ENCODE results near the gene TCERG1L. TPM values are rescaled to one million over a fixed set of nuclear protein-coding genes. Genes with fewer than 3 reads are reported as not detected.

The TCERG1L gene
- total RNA-seq, 1 donor from 2014 or later = not detected

DNA sequence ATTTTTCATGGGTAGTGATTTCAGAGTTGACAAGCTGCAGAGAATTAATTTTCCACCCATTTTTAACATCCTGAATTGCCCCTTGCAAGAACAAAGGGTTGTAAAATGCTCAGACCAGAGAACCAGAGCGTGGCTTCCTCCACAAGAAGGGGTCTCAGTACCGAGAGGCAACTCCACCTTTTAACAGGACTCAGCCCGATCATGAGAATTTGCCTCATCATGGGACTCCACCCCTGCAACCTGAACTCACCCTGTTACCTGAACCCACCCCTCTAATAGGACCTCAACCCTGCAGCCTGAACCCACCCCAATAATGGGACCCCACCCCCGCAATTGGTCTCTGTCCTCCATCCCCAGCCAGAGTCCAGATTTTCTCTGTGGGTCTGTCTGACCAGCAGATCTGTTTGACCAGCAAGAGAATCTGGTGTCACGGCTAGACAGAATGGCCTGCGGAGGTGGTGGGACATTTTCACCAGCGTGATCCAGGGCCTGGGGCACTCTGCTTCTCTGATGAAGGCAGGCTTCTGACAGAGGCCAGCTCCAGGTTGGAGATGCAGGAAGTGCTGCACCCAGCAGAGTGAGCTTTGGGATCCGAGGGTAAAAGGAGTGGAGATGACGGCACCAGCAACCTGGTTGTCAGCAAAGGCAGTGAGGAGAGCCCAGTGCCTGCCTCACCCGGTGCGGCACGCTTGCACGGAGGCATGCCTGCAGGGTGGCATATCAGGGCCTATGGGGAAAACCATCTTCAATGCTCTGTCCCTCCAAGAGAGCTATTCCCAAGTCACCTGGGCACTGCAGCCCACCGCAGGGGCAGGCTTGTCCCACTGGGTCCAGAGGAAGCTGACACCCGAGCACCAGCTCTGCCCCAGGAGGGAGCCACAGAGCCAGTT is 136.6 kb downstream of the TCERG1L start:
- no peak for DNase-seq
- no peak for ATAC-seq
- Histone ChIP-seq H3K27me3 (peaks cover 9% of the 10 kb centered on the region), H3K4me1 (no peaks in the 10 kb centered on the region), H3K4me3 (no peak overlapping the region), H3K27ac (no peak overlapping the region), H3K36me3 (no peaks in the 10 kb centered on the region), H3K9me3 (no peaks in the 10 kb centered on the region)
- TF ChIP-seq, protein P1, sequence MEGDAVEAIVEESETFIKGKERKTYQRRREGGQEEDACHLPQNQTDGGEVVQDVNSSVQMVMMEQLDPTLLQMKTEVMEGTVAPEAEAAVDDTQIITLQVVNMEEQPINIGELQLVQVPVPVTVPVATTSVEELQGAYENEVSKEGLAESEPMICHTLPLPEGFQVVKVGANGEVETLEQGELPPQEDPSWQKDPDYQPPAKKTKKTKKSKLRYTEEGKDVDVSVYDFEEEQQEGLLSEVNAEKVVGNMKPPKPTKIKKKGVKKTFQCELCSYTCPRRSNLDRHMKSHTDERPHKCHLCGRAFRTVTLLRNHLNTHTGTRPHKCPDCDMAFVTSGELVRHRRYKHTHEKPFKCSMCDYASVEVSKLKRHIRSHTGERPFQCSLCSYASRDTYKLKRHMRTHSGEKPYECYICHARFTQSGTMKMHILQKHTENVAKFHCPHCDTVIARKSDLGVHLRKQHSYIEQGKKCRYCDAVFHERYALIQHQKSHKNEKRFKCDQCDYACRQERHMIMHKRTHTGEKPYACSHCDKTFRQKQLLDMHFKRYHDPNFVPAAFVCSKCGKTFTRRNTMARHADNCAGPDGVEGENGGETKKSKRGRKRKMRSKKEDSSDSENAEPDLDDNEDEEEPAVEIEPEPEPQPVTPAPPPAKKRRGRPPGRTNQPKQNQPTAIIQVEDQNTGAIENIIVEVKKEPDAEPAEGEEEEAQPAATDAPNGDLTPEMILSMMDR (IDR thresholded peaks at IDR 0.05) = no peak
- intact Hi-C loops (cut with DNase I) = no loop called here

GRCh38 chr10:131174211-131174565 is 137.3 kb downstream of the TCERG1L start:
- ATAC-seq (no peak), DNase-seq (peak; percentile 38)
- Histone ChIP-seq H3K4me1 (no peaks in the 10 kb centered on the region), H3K27ac (no peak overlapping the region), H3K27me3 (peaks cover 4% of the 10 kb centered on the region), H3K4me3 (no peak overlapping the region), H3K9me3 (no peaks in the 10 kb centered on the region), H3K36me3 (no peaks in the 10 kb centered on the region)
- TF ChIP-seq, protein P1 (IDR thresholded peaks at IDR 0.05) = no peak
- intact Hi-C loops (cut with DNase I) = no loop called here

DNA sequence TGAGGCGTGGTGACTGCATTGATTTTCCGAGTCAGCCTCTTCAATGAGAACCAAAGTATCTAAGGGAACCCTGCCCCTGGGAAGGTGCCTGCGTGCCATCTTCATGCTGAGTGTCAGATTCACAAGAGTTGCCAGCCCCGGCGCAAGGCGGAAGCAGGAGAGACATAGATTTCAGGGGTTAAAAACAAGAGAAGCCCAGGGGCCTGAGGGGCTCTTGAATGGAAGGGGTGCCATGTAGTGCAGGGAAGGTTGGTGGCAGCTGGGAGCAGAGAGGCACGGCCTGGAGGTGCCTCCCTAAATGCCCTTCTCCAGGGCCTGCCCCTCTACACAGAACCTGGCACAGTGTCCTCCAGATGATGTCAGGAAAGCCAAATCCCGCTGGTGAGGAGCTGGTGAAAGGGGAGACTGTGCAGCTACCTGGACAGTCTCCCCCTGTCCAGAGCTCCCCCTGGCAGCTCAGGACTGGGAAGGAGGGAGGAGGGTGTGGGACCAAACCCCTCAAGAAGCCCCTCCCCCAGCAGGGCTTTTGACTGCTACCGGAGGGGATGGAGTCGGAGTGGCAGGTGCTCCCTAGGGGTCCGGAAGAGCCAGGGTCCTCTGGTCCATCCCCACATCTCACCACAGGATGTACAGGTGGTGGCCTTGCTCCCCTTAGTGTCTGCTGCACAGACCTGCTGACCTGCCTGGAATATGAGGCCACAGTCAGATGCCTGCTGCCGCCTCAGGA is 137.9 kb downstream of the TCERG1L start:
- H3K36me3 ChIP-seq = no peaks in the 10 kb centered on the region
- ATAC-seq (no peak), DNase-seq (peak; percentile 43)
- H3K9me3 ChIP-seq = no peaks in the 10 kb centered on the region
- no peak overlapping the region for H3K27ac ChIP-seq
- no peak overlapping the region for H3K4me3 ChIP-seq
- no peaks in the 10 kb centered on the region for H3K4me1 ChIP-seq
- peaks cover 4% of the 10 kb centered on the region for H3K27me3 ChIP-seq
- intact Hi-C loops (cut with DNase I) = no loop called here
- TF ChIP-seq, protein P1 (IDR thresholded peaks at IDR 0.05) = no peak

DNA sequence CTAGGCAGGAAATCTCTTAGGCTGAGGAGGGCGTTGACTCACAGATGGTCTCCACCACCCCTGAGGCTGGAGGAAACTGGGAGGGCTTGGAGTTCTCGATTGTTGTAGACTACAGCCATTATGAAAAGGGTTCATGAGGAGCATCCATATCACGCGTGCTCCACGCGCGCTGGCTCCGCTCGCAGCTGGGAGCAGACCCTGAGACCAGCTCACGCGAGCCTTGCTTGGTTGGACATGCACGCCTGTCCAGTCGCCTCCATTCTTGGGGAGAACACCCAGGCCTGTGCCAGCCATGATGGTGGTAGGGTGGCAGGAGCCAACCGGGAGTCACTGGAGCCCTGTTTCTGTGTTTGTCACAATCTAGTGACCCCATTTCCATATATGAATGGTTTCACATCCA is 139.1 kb downstream of the TCERG1L start:
- no peaks in the 10 kb centered on the region for H3K9me3 ChIP-seq
- ATAC-seq = no peak
- H3K36me3 ChIP-seq = no peaks in the 10 kb centered on the region
- intact Hi-C loops (cut with DNase I) = no loop called here
- peak; percentile 42 for DNase-seq
- peaks cover 4% of the 10 kb centered on the region for H3K27me3 ChIP-seq
- H3K4me3 ChIP-seq = no peak overlapping the region
- no peak overlapping the region for H3K27ac ChIP-seq
- TF ChIP-seq, protein P1 (IDR thresholded peaks at IDR 0.05) = no peak
- H3K4me1 ChIP-seq = no peaks in the 10 kb centered on the region

DNA sequence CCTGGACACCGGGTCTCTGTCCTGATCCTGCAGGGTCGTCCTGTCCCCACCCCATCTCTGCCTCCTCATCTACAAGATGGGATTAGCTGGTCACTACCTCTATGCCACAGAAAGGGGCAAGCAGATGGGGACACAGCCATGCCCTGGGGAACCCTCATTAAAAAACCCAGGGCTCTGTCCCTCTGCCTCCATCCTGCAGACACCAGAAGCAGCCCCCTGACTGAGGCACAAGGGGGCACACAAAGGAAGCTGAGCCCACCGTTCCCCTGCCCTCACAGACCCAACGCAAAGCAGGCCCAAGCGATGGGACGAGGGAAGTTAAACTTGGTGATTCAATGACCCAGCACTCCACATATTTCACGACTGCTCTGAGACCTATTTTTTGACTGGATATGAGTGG is 142.4 kb downstream of the TCERG1L start:
- DNase-seq (no peak), ATAC-seq (no peak)
- Histone ChIP-seq H3K9me3 (no peaks in the 10 kb centered on the region), H3K4me3 (no peak overlapping the region), H3K27ac (no peak overlapping the region), H3K4me1 (no peaks in the 10 kb centered on the region), H3K27me3 (peaks cover 4% of the 10 kb centered on the region), H3K36me3 (no peaks in the 10 kb centered on the region)
- TF ChIP-seq, protein P1 (IDR thresholded peaks at IDR 0.05) = no peak
- intact Hi-C loops (cut with DNase I) = no loop called here

Measured in upper lobe of right lung (tissue), 1 donor.